PFSK-1 (cell line): ENCODE measurements around the gene SMAD2.

Source experiments
- FOXP2 ChIP-seq: optimal IDR thresholded peaks from 2 replicates; pipeline ENCODE3; 2011; ENCODE audit warnings: borderline replicate concordance, control low read depth, inconsistent platforms; ENCODE audit not compliant: insufficient read depth; ENCODE audit errors: extremely low read length, extremely low read depth
- POLR2AphosphoS5 ChIP-seq: IDR thresholded peaks from 2 replicates; pipeline ENCODE4 v1.6.1; 2012; ENCODE audit warnings: low read depth, mild to moderate bottlenecking, control low read depth, low read length, moderate library complexity
- REST ChIP-seq, 2 experiments: IDR thresholded peaks; 2 replicates each; pipeline versions ENCODE4 v1.6.1 to v1.8.0; 2011 to 2012; ENCODE audit warnings: low read depth in 2 of 2, low read length in 2 of 2, control low read depth in 1 of 2, inconsistent platforms in 1 of 2, mild to moderate bottlenecking in 1 of 2, moderate library complexity in 1 of 2; ENCODE audit not compliant: insufficient read depth in 1 of 2
- SIN3A ChIP-seq: IDR thresholded peaks from 2 replicates; pipeline ENCODE4 v1.6.1; 2012; ENCODE audit warnings: mild to moderate bottlenecking, low read length, moderate library complexity, borderline replicate concordance; ENCODE audit not compliant: insufficient read depth
- TAF1 ChIP-seq: IDR thresholded peaks from 2 replicates; pipeline ENCODE4 v1.6.1; 2012; ENCODE audit warnings: low read length, control low read depth, borderline replicate concordance; ENCODE audit not compliant: insufficient read depth

Gene SMAD2

GRCh38 chr18:47899107-47899840, 31.2 kb downstream of the SMAD2 start:
- TF ChIP-seq REST (IDR thresholded peaks at IDR 0.05; ENCODE audit: insufficient read depth in 1 of 2, low read depth in 2 of 2, low read length in 2 of 2) (no peak), FOXP2 (no peak), POLR2AphosphoS5 (no peak), SIN3A (no peak), TAF1 (no peak)

- TF ChIP-seq POLR2AphosphoS5 (no peak), REST (IDR thresholded peaks at IDR 0.05; ENCODE audit: insufficient read depth in 1 of 2, low read depth in 2 of 2, low read length in 2 of 2) (no peak), SIN3A (no peak), FOXP2 (no peak), TAF1 (no peak)
Measured at GRCh38 chr18:47898696-47899095, 31.8 kb downstream of the SMAD2 start.

GRCh38 chr18:47898055-47898454, 32.4 kb downstream of the SMAD2 start:
- TF ChIP-seq REST (IDR thresholded peaks at IDR 0.05; ENCODE audit: insufficient read depth in 1 of 2, low read depth in 2 of 2, low read length in 2 of 2) (no peak), TAF1 (no peak), FOXP2 (no peak), SIN3A (no peak), POLR2AphosphoS5 (no peak)

- TF ChIP-seq FOXP2 (no peak), SIN3A (no peak)
Measured at GRCh38 chr18:47895565-47896250, 34.8 kb downstream of the SMAD2 start.

GRCh38 chr18:47893939-47894699, 36.3 kb downstream of the SMAD2 start:
- no peak for TF ChIP-seq SIN3A

- TF ChIP-seq SIN3A: no peak
- TF ChIP-seq REST (IDR thresholded peaks at IDR 0.05; ENCODE audit: insufficient read depth in 1 of 2, low read depth in 2 of 2, low read length in 2 of 2): no peak
- TF ChIP-seq TAF1: no peak
- TF ChIP-seq POLR2AphosphoS5: no peak
- TF ChIP-seq FOXP2: no peak
Measured at GRCh38 chr18:47893047-47893446, 37.4 kb downstream of the SMAD2 start.
